HCT116 (cell line): ENCODE data around the gene SLC9A9. TPM values are rescaled to one million over a fixed set of nuclear protein-coding genes. Genes with fewer than 3 reads are reported as not detected.

Experiments
- ATAC-seq: fragments of 200-7000 bp; cut with Tn5 transposase; 2 replicates; pipeline ENCODE4 v1.9.1; 2020; ENCODE audit warnings: mild to moderate bottlenecking, moderate library complexity
- BruUV-seq: library from RNA; stranded (reverse); fragments of 400-500 nt; replicated peaks from 2 replicates; lab custom pipeline; 2021; lab: Mats Ljungman, UMichigan
- CTCF ChIA-PET: fragments of 300-600 bp; sonication (Branson Sonifier 250); formaldehyde crosslinking; loops from one replicate; lab custom pipeline; 2021; ENCODE audit warnings: antibody characterized with exemption; lab: Charles Lee
- POLR2A ChIA-PET: fragments of 300-600, 350-600 bp; sonication (Branson Sonifier 250); formaldehyde crosslinking; loops from one replicate; lab custom pipeline; 2021; ENCODE audit warnings: antibody characterized with exemption; lab: Charles Lee
- RAD21 ChIA-PET, 2 experiments: fragments of 300-600 bp; sonication (Branson Sonifier 250); formaldehyde crosslinking; loops; one replicate each; lab custom pipeline; 2023; ENCODE audit warnings: low total read pairs in 2 of 2; ENCODE audit not compliant: uncharacterized antibody in 2 of 2, unreplicated experiment in 2 of 2, low non-redundant PET in 1 of 2; lab: Charles Lee
- DNase-seq: peaks from one replicate; pipeline ENCODE4 v3.0.0-alpha.2; 2010; ENCODE audit warnings: low read depth, low spot score
- H2AFZ ChIP-seq: fragments of 200-600 bp; shearing (Covaris generic), sonication (generic); 2 replicates; pipeline ENCODE4 v1.6.1; 2017; ENCODE audit warnings: low read depth, mixed run types, mixed read lengths, antibody characterized with exemption, low read length; ENCODE audit not compliant: poor library complexity, severe bottlenecking
- H3K27ac ChIP-seq: 2 replicates; pipeline ENCODE4 v1.5.1; 2012; ENCODE audit warnings: low read depth, low read length
- H3K27me3 ChIP-seq: fragments of 200-600 bp; sonication (generic); 2 replicates; pipeline ENCODE4 v1.6.1; 2016; ENCODE audit warnings: mixed run types, low read length, mixed read lengths; ENCODE audit not compliant: insufficient read depth
- H3K36me3 ChIP-seq, 2 experiments: fragments of 200-500 bp in 1 of 2; fragments of 200-600 bp in 1 of 2; sonication (Bioruptor generic) in 1 of 2; sonication (generic) in 1 of 2; 2 replicates each; pipeline versions ENCODE4 v1.5.1 to v1.6.1; 2014 to 2016; ENCODE audit warnings: low read length in 2 of 2, inconsistent platforms in 1 of 2, mixed read lengths in 1 of 2, mixed run types in 1 of 2; ENCODE audit not compliant: insufficient read depth in 2 of 2, control insufficient read depth in 1 of 2
- H3K4me1 ChIP-seq, 2 experiments: fragments of 200-600 bp in 1 of 2; sonication (generic) in 1 of 2; 2 replicates each; pipeline versions ENCODE4 v1.5.1 to v1.6.1; 2012 to 2017; ENCODE audit warnings: low read length in 2 of 2, inconsistent platforms in 1 of 2, mild to moderate bottlenecking in 1 of 2, mixed read lengths in 1 of 2, mixed run types in 1 of 2, moderate library complexity in 1 of 2; ENCODE audit not compliant: insufficient read depth in 2 of 2, control insufficient read depth in 1 of 2
- H3K4me2 ChIP-seq: fragments of 200-600 bp; sonication (generic); 2 replicates; pipeline ENCODE4 v1.6.1; 2017; ENCODE audit warnings: mixed run types, low read length, mixed read lengths
- H3K4me3 ChIP-seq, 2 experiments: fragments of 200-600 bp in 1 of 2; sonication (generic) in 1 of 2; replicated peaks in 1 of 2; 2 replicates each; pipeline ENCODE4 v1.5.1; 2011 to 2016; ENCODE audit warnings: low read length in 2 of 2, control low read depth in 1 of 2, low read depth in 1 of 2, mild to moderate bottlenecking in 1 of 2, mixed read lengths in 1 of 2, mixed run types in 1 of 2
- H3K79me2 ChIP-seq: fragments of 200-600 bp; sonication (generic); 2 replicates; pipeline ENCODE4 v1.6.1; 2017; ENCODE audit warnings: mild to moderate bottlenecking, mixed run types, low read length, moderate library complexity, mixed read lengths; ENCODE audit not compliant: insufficient read depth
- H3K9ac ChIP-seq: fragments of 200-600 bp; sonication (generic); 2 replicates; pipeline ENCODE4 v1.6.1; 2016; ENCODE audit warnings: low read length, mixed read lengths
- H3K9me2 ChIP-seq: fragments of 200-600 bp; sonication (generic), shearing (Covaris generic); 2 replicates; pipeline ENCODE4 v1.6.1; 2017; ENCODE audit warnings: mixed run types, mild to moderate bottlenecking, moderate library complexity; ENCODE audit not compliant: insufficient read depth
- H3K9me3 ChIP-seq, 2 experiments: fragments of 200-500 bp in 1 of 2; fragments of 200-600 bp in 1 of 2; sonication (Bioruptor generic) in 1 of 2; sonication (generic) in 1 of 2; 2 replicates each; pipeline ENCODE4 v1.6.1; 2014 to 2017; ENCODE audit warnings: low read length in 2 of 2, mixed read lengths in 2 of 2, inconsistent platforms in 1 of 2, low read depth in 1 of 2, mild to moderate bottlenecking in 1 of 2, mixed run types in 1 of 2, moderate library complexity in 1 of 2; ENCODE audit not compliant: control insufficient read depth in 1 of 2, insufficient read depth in 1 of 2
- H4K20me1 ChIP-seq: fragments of 200-600 bp; sonication (generic), shearing (Covaris generic); 2 replicates; pipeline ENCODE4 v1.6.1; 2017; ENCODE audit warnings: mixed run types, mild to moderate bottlenecking, moderate library complexity; ENCODE audit not compliant: insufficient read depth
- ATF3 ChIP-seq: IDR thresholded peaks from 2 replicates; pipeline ENCODE4 v1.6.1; 2012
- CBX3 ChIP-seq: IDR thresholded peaks from 2 replicates; pipeline ENCODE4 v1.6.1; 2012; ENCODE audit warnings: low read depth
- CEBPB ChIP-seq: IDR thresholded peaks from 2 replicates; pipeline ENCODE4 v1.6.1; 2012; ENCODE audit warnings: low read depth
- EGR1 ChIP-seq: IDR thresholded peaks from 2 replicates; pipeline ENCODE4 v1.6.1; 2012; ENCODE audit warnings: low read depth
- ELF1 ChIP-seq: IDR thresholded peaks from 2 replicates; pipeline ENCODE4 v1.6.1; 2012; ENCODE audit warnings: low read depth, borderline replicate concordance
- EZH2 ChIP-seq: fragments of 200-600 bp; sonication (generic); IDR thresholded peaks from 2 replicates; pipeline ENCODE4 v1.6.1; 2017; ENCODE audit warnings: antibody characterized with exemption, mixed run types
- FOSL1 ChIP-seq: IDR thresholded peaks from 2 replicates; pipeline ENCODE4 v1.6.1; 2012; ENCODE audit warnings: low read depth
- JUND ChIP-seq: IDR thresholded peaks from 2 replicates; pipeline ENCODE4 v1.6.1; 2012
- MAX ChIP-seq: IDR thresholded peaks from 2 replicates; pipeline ENCODE4 v1.6.1; 2012
- REST ChIP-seq: IDR thresholded peaks from 2 replicates; pipeline ENCODE4 v1.6.1; 2012; ENCODE audit warnings: low read depth
- SIN3A ChIP-seq: IDR thresholded peaks from 2 replicates; pipeline ENCODE4 v1.6.1; 2012; ENCODE audit warnings: low read depth
- SP1 ChIP-seq: IDR thresholded peaks from 2 replicates; pipeline ENCODE4 v1.6.1; 2012; ENCODE audit warnings: low read depth
- TCF7L2 ChIP-seq: IDR thresholded peaks from 2 replicates; pipeline ENCODE4 v1.7.0; 2011; ENCODE audit warnings: borderline replicate concordance, inconsistent platforms; ENCODE audit not compliant: insufficient read depth, insufficient read length; ENCODE audit errors: extremely low read depth
- YY1 ChIP-seq: IDR thresholded peaks from 2 replicates; pipeline ENCODE4 v1.6.1; 2011; ENCODE audit warnings: low read length, low read depth, moderate library complexity, mild to moderate bottlenecking; ENCODE audit not compliant: insufficient replicate concordance; ENCODE audit errors: extremely low read depth
- intact Hi-C: fragments of 100-400 bp; cut with micrococcal nuclease; formaldehyde crosslinking; loops from 2 replicates; pipeline ENCODE4 v1.10.0; 2022
- total RNA-seq: library from RNA; stranded (reverse); gene quantifications from one replicate; pipeline ENCODE4 v1.2.1, GENCODE V29; 2021; ENCODE audit not compliant: unreplicated experiment
- TF ChIP-seq, protein P1 (sequence below), 3 experiments: fragments of 200-600 bp in 1 of 3; sonication (generic) in 1 of 3; IDR thresholded peaks in 2 of 3; conservative IDR thresholded peaks in 1 of 3; 2 replicates each; pipeline ENCODE4 v1.5.1; 2012 to 2017; ENCODE audit warnings: low read depth in 2 of 3, low read length in 2 of 3, antibody characterized with exemption in 1 of 3, borderline replicate concordance in 1 of 3, control low read depth in 1 of 3, mild to moderate bottlenecking in 1 of 3, mixed read lengths in 1 of 3, mixed run types in 1 of 3, moderate library complexity in 1 of 3; ENCODE audit not compliant: insufficient read depth in 1 of 3

SLC9A9 gene
- total RNA-seq, 1 experiment from 2014 or later = 0.20 TPM

DNA sequence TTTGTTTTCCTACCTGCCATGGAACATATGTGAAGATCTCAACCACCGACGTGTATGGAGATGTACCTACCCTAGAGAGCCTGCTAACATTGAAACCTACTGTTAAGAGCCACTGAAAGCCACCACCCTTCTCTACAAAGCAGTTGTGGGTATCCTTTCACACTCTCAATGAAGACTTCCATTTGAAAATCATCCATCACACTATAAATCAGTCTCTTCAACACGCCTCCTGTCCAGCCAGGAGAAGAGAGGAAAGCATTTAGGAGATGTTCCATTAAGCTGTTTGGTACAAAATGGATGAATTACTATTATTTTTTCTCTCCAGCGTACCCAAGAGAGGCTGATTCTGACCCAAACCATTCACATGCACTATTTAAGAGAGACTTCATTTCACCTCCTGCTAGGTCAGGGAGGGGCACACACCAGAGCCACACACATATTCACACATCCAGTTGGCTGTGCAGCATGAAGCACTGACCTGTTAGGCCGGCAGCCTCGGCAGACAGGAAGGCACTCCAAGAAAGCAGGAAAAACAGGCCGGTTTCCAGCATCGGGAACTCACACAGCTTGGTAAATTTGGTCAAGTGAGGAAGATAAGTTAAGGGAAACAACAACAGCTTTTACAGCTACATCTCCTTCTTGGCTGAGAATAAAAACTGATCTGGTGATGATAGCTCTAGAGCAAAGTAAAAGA is 274.5 kb downstream of the SLC9A9 start:
- ATAC-seq = no peak
- no peak for DNase-seq
- Histone ChIP-seq H3K9ac (no peak overlapping the region), H3K9me3 (no peaks in the 10 kb centered on the region), H3K36me3 (no peaks in the 10 kb centered on the region), H3K9me2 (no peaks in the 10 kb centered on the region), H3K79me2 (no peaks in the 10 kb centered on the region), H3K4me2 (no peak overlapping the region), H3K4me1 (no peaks in the 10 kb centered on the region), H3K27ac (no peak overlapping the region), H3K4me3 (no peak overlapping the region), H3K27me3 (peaks cover under 1% of the 10 kb centered on the region; the same call in 1 of the 2 replicates), H4K20me1 (no peaks in the 10 kb centered on the region), H2AFZ (no peak overlapping the region)
- no TSS peak for BruUV-seq
- TF ChIP-seq FOSL1 = no peak
- TF ChIP-seq SIN3A = no peak
- no peak for TF ChIP-seq CEBPB
- no peak for TF ChIP-seq EZH2
- no peak for TF ChIP-seq TCF7L2
- ChIA-PET RAD21 (no interaction called here), CTCF (no interaction called here), POLR2A (no interaction called here)
- intact Hi-C loops = no loop called here

DNA sequence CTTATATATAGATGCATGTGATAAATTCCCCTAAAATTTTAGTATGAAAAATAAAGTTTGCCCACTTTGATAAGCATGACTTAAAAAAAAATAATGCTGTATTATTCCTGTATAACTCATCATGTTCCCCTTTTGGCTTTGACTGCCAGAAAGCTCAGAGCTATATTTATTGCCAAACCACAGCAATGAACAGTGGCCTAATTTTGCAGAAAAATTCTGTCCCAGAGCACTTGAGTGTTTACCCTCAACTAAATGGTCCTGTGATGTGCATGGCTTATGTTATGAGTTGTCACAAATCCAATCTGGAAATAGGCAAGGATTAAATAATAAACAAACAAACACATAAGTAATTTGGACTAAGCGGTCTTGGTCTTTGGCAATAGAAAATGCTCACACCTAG is 276.7 kb downstream of the SLC9A9 start:
- Histone ChIP-seq H2AFZ (no peak overlapping the region), H3K9me3 (no peaks in the 10 kb centered on the region), H3K4me3 (no peak overlapping the region), H3K4me1 (no peaks in the 10 kb centered on the region), H3K9me2 (no peaks in the 10 kb centered on the region), H3K27me3 (peaks cover 6% of the 10 kb centered on the region; the same call in 1 of the 2 replicates), H3K9ac (no peak overlapping the region), H3K36me3 (no peaks in the 10 kb centered on the region), H3K4me2 (no peak overlapping the region), H4K20me1 (no peaks in the 10 kb centered on the region), H3K27ac (no peak overlapping the region), H3K79me2 (no peaks in the 10 kb centered on the region)
- POLR2A ChIA-PET = no interaction called here
- BruUV-seq = no TSS peak
- RAD21 ChIA-PET = no interaction called here
- intact Hi-C loops = no loop called here
- CTCF ChIA-PET = interaction anchor here (0.5 kb wide), 1 partner anchor 405 kb away, joined by 3 read pairs; no protein-coding TSS in a partner anchor
- ATAC-seq (no peak), DNase-seq (no peak)
- TF ChIP-seq ELF1 = no peak
- no peak for TF ChIP-seq JUND
- no peak for TF ChIP-seq ATF3
- no peak for TF ChIP-seq EGR1
- no peak for TF ChIP-seq FOSL1
- TF ChIP-seq YY1 = no peak
- no peak for TF ChIP-seq TCF7L2
- no peak for TF ChIP-seq REST
- TF ChIP-seq, protein P1, sequence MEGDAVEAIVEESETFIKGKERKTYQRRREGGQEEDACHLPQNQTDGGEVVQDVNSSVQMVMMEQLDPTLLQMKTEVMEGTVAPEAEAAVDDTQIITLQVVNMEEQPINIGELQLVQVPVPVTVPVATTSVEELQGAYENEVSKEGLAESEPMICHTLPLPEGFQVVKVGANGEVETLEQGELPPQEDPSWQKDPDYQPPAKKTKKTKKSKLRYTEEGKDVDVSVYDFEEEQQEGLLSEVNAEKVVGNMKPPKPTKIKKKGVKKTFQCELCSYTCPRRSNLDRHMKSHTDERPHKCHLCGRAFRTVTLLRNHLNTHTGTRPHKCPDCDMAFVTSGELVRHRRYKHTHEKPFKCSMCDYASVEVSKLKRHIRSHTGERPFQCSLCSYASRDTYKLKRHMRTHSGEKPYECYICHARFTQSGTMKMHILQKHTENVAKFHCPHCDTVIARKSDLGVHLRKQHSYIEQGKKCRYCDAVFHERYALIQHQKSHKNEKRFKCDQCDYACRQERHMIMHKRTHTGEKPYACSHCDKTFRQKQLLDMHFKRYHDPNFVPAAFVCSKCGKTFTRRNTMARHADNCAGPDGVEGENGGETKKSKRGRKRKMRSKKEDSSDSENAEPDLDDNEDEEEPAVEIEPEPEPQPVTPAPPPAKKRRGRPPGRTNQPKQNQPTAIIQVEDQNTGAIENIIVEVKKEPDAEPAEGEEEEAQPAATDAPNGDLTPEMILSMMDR (IDR thresholded peaks at IDR 0.05 in 2 of 3, conservative IDR thresholded peaks at IDR 0.05 in 1 of 3; ENCODE audit: borderline replicate concordance in 1 of 3, insufficient read depth in 1 of 3, low read depth in 2 of 3, low read length in 2 of 3) = no peak
- TF ChIP-seq CEBPB = no peak
- no peak for TF ChIP-seq SP1
- TF ChIP-seq MAX = no peak
- TF ChIP-seq CBX3 = no peak
